Spleen (tissue), 11 donors: ENCODE data around the gene DUSP2. TPM values are rescaled to one million over a fixed set of nuclear protein-coding genes. Genes with fewer than 3 reads are reported as not detected.

Experiments
- DNase-seq: peaks from one replicate; pipeline ENCODE4 v3.0.0-alpha.2; 2020
- H3K27ac ChIP-seq, 8 donors: fragments of 200-600 bp; sonication (generic) in 7 of 8; 1 replicate in 4 of 8; 2 replicates in 4 of 8; pipeline versions ENCODE4 v1.5.0 to v1.8.0; 2016 to 2021; ENCODE audit warnings: inconsistent platforms in 4 of 8, mild to moderate bottlenecking in 4 of 8, moderate library complexity in 1 of 8
- H3K27me3 ChIP-seq, 7 donors: fragments of 200-600 bp; sonication (generic) in 6 of 7; replicated peaks in 1 of 7; 1 replicate in 4 of 7; 2 replicates in 3 of 7; pipeline versions ENCODE4 v1.5.0 to v1.8.0; 2016 to 2021; ENCODE audit warnings: inconsistent platforms in 3 of 7, mild to moderate bottlenecking in 1 of 7
- H3K36me3 ChIP-seq, 6 donors: fragments of 200-600 bp; sonication (generic) in 5 of 6; 1 replicate in 4 of 6; 2 replicates in 2 of 6; pipeline versions ENCODE4 v1.5.0 to v1.8.0; 2016 to 2021; ENCODE audit warnings: inconsistent platforms in 2 of 6
- H3K4me1 ChIP-seq, 6 donors: fragments of 200-600 bp; sonication (generic) in 5 of 6; 1 replicate in 3 of 6; 2 replicates in 3 of 6; pipeline versions ENCODE4 v1.5.0 to v1.8.0; 2016 to 2021; ENCODE audit warnings: inconsistent platforms in 3 of 6
- H3K4me3 ChIP-seq, 8 donors: fragments of 200-600 bp; sonication (generic) in 7 of 8; 1 replicate in 4 of 8; 2 replicates in 4 of 8; pipeline versions ENCODE4 v1.5.0 to v1.8.0; 2016 to 2021; ENCODE audit warnings: inconsistent platforms in 4 of 8, mild to moderate bottlenecking in 4 of 8, moderate library complexity in 2 of 8
- H3K9me3 ChIP-seq, 8 donors: fragments of 200-600 bp; sonication (generic) in 7 of 8; 1 replicate in 4 of 8; 2 replicates in 4 of 8; pipeline versions ENCODE4 v1.5.0 to v1.8.0; 2016 to 2021; ENCODE audit warnings: inconsistent platforms in 4 of 8
- POLR2A ChIP-seq, 3 donors: fragments of 450-650 bp; IDR thresholded peaks; one replicate each; pipeline ENCODE4 v1.5.1; 2017; ENCODE audit warnings: antibody characterized with exemption in 3 of 3, mild to moderate bottlenecking in 1 of 3
- POLR2AphosphoS5 ChIP-seq, 3 donors: sonication (generic); formaldehyde crosslinking; IDR thresholded peaks; one replicate each; pipeline ENCODE4 v1.5.1; 2017; ENCODE audit warnings: antibody characterized with exemption in 3 of 3
- WGBS, 5 donors: extraction: QIAGEN DNeasy Blood & Tissue Kit in 3 of 5; methylation state at CpG; one replicate each; pipeline versions ENCODE4 v1.1.5 to v1.1.7; 2013 to 2018; 5-methylcytosine and 5-hydroxymethylcytosine counted together
- intact Hi-C: fragments of 100-400 bp; cut with DNase I; formaldehyde crosslinking; loops from one replicate; pipeline ENCODE4 v1.15.0; 2023; ENCODE audit warnings: low total_unique reads
- polyA plus RNA-seq, 3 donors: library from polyadenylated mRNA; stranded (reverse); fragments of 200-250 nt; gene quantifications; one replicate each; pipeline ENCODE4 v1.2.1, GENCODE V29; 2013
- total RNA-seq, 7 donors: library from RNA; depleted of rRNA in 3 of 7; stranded (reverse); fragments of >200 nt in 3 of 7; fragmentation: NEBNext Ultra II Directional in 4 of 7; extraction: Animal tissue kit (Norgen Biotek cat#: 25700) in 4 of 7; gene quantifications; one replicate each; pipeline versions ENCODE4 v1.1.0 to v1.2.1, GENCODE V29; 2016 to 2021
- TF ChIP-seq, protein P1 (sequence below), 11 experiments: fragments of 200-600 bp in 7 of 11; fragments of 450-650 bp in 4 of 11; sonication (generic) in 4 of 11; IDR thresholded peaks in 8 of 11; conservative IDR thresholded peaks in 3 of 11; 1 replicate in 7 of 11; 2 replicates in 4 of 11; pipeline versions ENCODE4 v1.4.0 to v1.8.0; 2016 to 2021; ENCODE audit warnings: antibody characterized with exemption in 11 of 11, inconsistent platforms in 4 of 11, mild to moderate bottlenecking in 1 of 11
- donor health status: healthy with polysubstance abuse.
- donor health status: DM: no; HTN: no; CAD: no; lungs with moderate emphysema.
- donor health status: DM: no; HTN: no; CAD: no.
- donor health status: Bipolar disorder and iron deficiency.
- donor health status: healthy.
- donor health status: DM: no; HTN: no; CAD: no.
- donor health status: DM: yes; HTN: yes; CAD: no.

DUSP2 gene
- total and polyA plus RNA-seq, 10 donors = 24.2 to 88.0 (median 46.3) TPM

DNA sequence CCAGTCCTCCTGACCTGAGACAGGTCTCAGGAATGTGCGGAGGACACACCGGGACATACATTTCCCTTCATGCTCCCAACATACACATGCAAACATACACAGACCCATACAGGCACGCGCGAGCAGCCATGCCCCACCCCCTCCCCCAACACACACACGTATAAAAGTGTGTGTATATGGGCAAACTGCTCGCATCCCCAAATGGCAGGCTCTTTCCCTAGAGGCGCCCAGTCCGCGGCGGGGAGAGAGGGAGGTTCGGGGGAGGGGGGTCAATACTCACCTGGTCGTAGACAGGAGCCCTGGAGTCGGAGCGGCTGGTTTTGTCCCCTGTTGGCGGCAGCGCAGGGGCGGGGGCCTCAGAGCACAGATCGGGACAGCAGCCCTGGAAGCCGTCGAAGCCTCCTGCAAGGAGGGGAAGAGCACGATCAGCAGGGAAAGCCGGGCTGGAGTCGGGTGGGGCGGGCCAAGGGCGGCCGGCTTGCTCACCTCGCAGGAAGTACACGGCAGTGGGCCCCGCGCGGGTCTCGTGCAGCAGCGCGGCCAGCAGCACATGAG, 682 bp downstream of the DUSP2 start:
- Histone ChIP-seq H3K36me3 (peaks cover 0 to 33% (median 0%) of the 10 kb centered on the region in 6 donors), H3K9me3 (no peaks in the 10 kb centered on the region), H3K27me3 (no peaks in the 10 kb centered on the region), H3K4me3 (peak overlapping the region; percentile 58 to 91 (median 67)), H3K27ac (peak overlapping the region; percentile 74 to 95 (median 86)), H3K4me1 (peaks cover 27 to 86% (median 72%) of the 10 kb centered on the region in 6 donors)
- peak; percentile 92 for DNase-seq
- TF ChIP-seq POLR2AphosphoS5 (IDR thresholded peaks at IDR 0.05) = peak in 2 of 3 donors; percentile 4 to 12
- no peak for TF ChIP-seq POLR2A (IDR thresholded peaks at IDR 0.05)
- TF ChIP-seq, protein P1, sequence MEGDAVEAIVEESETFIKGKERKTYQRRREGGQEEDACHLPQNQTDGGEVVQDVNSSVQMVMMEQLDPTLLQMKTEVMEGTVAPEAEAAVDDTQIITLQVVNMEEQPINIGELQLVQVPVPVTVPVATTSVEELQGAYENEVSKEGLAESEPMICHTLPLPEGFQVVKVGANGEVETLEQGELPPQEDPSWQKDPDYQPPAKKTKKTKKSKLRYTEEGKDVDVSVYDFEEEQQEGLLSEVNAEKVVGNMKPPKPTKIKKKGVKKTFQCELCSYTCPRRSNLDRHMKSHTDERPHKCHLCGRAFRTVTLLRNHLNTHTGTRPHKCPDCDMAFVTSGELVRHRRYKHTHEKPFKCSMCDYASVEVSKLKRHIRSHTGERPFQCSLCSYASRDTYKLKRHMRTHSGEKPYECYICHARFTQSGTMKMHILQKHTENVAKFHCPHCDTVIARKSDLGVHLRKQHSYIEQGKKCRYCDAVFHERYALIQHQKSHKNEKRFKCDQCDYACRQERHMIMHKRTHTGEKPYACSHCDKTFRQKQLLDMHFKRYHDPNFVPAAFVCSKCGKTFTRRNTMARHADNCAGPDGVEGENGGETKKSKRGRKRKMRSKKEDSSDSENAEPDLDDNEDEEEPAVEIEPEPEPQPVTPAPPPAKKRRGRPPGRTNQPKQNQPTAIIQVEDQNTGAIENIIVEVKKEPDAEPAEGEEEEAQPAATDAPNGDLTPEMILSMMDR (IDR thresholded peaks at IDR 0.05 in 8 of 11, conservative IDR thresholded peaks at IDR 0.05 in 3 of 11) = no peak
- intact Hi-C loops = no loop called here
- 0 to 8% (median 6%) methylated on average over 2 to 35 of the region's 35 CpGs for WGBS, 5 donors

DNA sequence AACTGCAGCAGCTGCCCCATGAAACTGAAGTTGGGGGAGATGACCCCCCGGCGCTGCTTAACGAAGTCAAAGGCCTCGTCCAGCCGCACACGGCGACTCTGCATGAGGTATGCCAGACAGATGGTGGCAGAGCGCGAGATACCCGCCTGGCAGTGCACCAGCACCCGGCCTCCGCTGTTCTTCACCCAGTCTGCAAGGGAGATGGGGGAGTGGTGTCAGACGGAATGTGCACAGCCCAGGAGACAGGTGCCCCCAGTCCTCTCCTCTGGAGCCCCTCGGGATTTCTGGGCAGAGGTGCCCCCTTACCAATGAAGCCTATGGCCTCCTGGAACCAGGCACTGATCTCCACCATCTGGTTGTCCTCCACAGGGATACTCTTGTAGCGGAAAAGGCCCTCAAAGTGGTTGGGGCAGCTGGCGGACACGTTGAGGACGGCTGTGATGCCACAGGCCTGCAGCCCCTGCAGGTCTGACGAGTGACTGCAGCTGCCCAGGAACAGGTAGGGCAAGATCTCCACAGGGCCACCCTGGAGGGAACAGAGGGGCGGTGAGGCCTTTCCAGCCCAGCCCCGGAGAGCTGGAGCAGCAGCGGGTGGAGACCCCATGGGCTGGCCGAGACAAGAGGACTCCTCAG, 1.3 kb downstream of the DUSP2 start:
- WGBS, 5 donors = 58 to 75% (median 68%) methylated on average over 4 to 23 of the region's 23 CpGs
- TF ChIP-seq POLR2AphosphoS5 (IDR thresholded peaks at IDR 0.05) (peak; percentile 30 to 43 (median 41)), POLR2A (IDR thresholded peaks at IDR 0.05) (no peak)
- TF ChIP-seq, protein P1 (IDR thresholded peaks at IDR 0.05 in 8 of 11, conservative IDR thresholded peaks at IDR 0.05 in 3 of 11) = peak in 8 of 11 experiments; percentile 18 to 54 (median 27)
- H3K4me1 ChIP-seq = peaks cover 27 to 88% (median 71%) of the 10 kb centered on the region in 6 donors
- DNase-seq = peak; percentile 84
- H3K9me3 ChIP-seq = no peaks in the 10 kb centered on the region
- H3K27me3 ChIP-seq = no peaks in the 10 kb centered on the region
- H3K36me3 ChIP-seq = peaks cover 0 to 33% (median 0%) of the 10 kb centered on the region in 6 donors
- H3K27ac ChIP-seq = peak overlapping the region in 7 of 8 donors; percentile 78 to 95 (median 91)
- intact Hi-C loops = no loop called here
- H3K4me3 ChIP-seq = peak overlapping the region; percentile 58 to 91 (median 67)

DNA sequence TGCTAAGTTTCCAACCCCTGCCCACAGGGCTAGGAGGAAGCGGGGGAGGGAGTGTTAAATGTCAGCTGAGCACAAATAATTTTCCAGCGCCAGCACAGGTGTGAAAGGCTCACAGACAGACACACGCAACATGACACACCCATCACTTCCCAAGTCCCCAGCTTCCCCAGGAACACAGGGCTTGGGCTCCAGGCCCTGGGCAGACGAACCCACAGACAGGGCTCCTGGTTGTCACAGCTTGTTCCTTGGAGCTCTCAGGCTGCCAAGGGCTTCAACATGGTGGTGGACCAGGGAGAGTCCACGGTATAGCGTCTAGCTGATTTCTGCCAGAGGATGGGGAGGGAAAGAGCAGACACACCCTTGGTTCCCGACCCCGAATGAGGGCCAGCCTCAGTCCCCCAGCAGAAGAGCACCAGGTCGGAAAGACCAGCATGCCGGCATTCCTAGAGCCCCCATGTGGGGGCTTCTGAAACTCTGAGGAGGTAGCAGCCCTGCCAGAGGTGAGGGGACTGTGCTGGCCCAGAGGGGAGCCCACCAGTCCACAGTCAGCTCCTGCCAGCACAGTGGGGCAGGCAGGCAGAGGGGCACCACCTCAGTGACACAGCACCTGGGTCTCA, 1.9 kb downstream of the DUSP2 start:
- 64 to 77% (median 69%) methylated on average over 4 to 10 of the region's 10 CpGs for WGBS, 5 donors
- Histone ChIP-seq H3K27ac (peak overlapping the region in 7 of 8 donors; percentile 51 to 95 (median 91)), H3K36me3 (peaks cover 0 to 33% (median 0%) of the 10 kb centered on the region in 6 donors), H3K9me3 (no peaks in the 10 kb centered on the region), H3K4me1 (peaks cover 27 to 87% (median 67%) of the 10 kb centered on the region in 6 donors), H3K4me3 (peak overlapping the region; percentile 58 to 91 (median 67)), H3K27me3 (no peaks in the 10 kb centered on the region)
- TF ChIP-seq, protein P1 (IDR thresholded peaks at IDR 0.05 in 8 of 11, conservative IDR thresholded peaks at IDR 0.05 in 3 of 11) = no peak
- TF ChIP-seq POLR2AphosphoS5 (IDR thresholded peaks at IDR 0.05) (peak in 2 of 3 donors; percentile 24 to 53), POLR2A (IDR thresholded peaks at IDR 0.05) (no peak)
- DNase-seq = peak; percentile 66
- intact Hi-C loops = no loop called here
